HUES6 (cell line): Measurements from ENCODE around the gene SECTM1.
"Not testable (repeated sequence)": the region's sequence is repeated elsewhere in the genome, so short reads cannot be mapped to it uniquely, and the experiment has no call there.

ENCODE experiments used
- H3K27ac ChIP-seq: 2 replicates; pipeline ENCODE4 v1.7.0; 2013; ENCODE audit warnings: low read depth, mild to moderate bottlenecking, low read length, inconsistent platforms
- H3K27me3 ChIP-seq: 2 replicates; pipeline ENCODE4 v1.6.1; 2013; ENCODE audit warnings: low read length; ENCODE audit not compliant: control insufficient read depth, insufficient read depth
- H3K36me3 ChIP-seq: 2 replicates; pipeline ENCODE4 v1.6.1; 2013; ENCODE audit warnings: low read length; ENCODE audit not compliant: control insufficient read depth, insufficient read depth
- H3K4me1 ChIP-seq: 2 replicates; pipeline ENCODE4 v1.6.1; 2013; ENCODE audit warnings: low read length; ENCODE audit not compliant: control insufficient read depth, insufficient read depth
- H3K4me3 ChIP-seq: 2 replicates; pipeline ENCODE4 v1.5.1; 2013; ENCODE audit warnings: low read depth, low read length
- H3K9ac ChIP-seq: one replicate; pipeline ENCODE4 v1.6.1; 2013; ENCODE audit warnings: mild to moderate bottlenecking, low read length
- H3K9me3 ChIP-seq: 2 replicates; pipeline ENCODE4 v1.6.1; 2013; ENCODE audit warnings: low read depth, low read length; ENCODE audit not compliant: control insufficient read depth, insufficient read depth

Gene SECTM1

GRCh38 chr17:82351713-82352488, 18.3 kb upstream of the SECTM1 start:
- no peaks in the 10 kb centered on the region for H3K9me3 ChIP-seq
- H3K4me3 ChIP-seq = no peak overlapping the region
- peaks cover 7% of the 10 kb centered on the region for H3K4me1 ChIP-seq
- H3K27ac ChIP-seq = no peak overlapping the region
- no peaks in the 10 kb centered on the region for H3K27me3 ChIP-seq
- H3K9ac ChIP-seq = no peak overlapping the region
- H3K36me3 ChIP-seq = no peaks in the 10 kb centered on the region

GRCh38 chr17:82351254-82351712, 17.7 kb upstream of the SECTM1 start:
- H3K4me3 ChIP-seq = no peak overlapping the region
- H3K9me3 ChIP-seq = no peaks in the 10 kb centered on the region
- H3K27ac ChIP-seq = no peak overlapping the region
- no peaks in the 10 kb centered on the region for H3K27me3 ChIP-seq
- peaks cover 7% of the 10 kb centered on the region for H3K4me1 ChIP-seq
- H3K36me3 ChIP-seq = no peaks in the 10 kb centered on the region
- H3K9ac ChIP-seq = no peak overlapping the region

GRCh38 chr17:82350182-82351030, 16.8 kb upstream of the SECTM1 start:
- Histone ChIP-seq H3K36me3 (no peaks in the 10 kb centered on the region), H3K9ac (no peak overlapping the region), H3K4me3 (no peak overlapping the region), H3K27ac (no peak overlapping the region), H3K4me1 (peaks cover 7% of the 10 kb centered on the region), H3K27me3 (no peaks in the 10 kb centered on the region), H3K9me3 (no peaks in the 10 kb centered on the region)

GRCh38 chr17:82349287-82349701, 15.7 kb upstream of the SECTM1 start:
- no peaks in the 10 kb centered on the region for H3K36me3 ChIP-seq
- H3K9me3 ChIP-seq = no peaks in the 10 kb centered on the region
- peaks cover 7% of the 10 kb centered on the region for H3K4me1 ChIP-seq
- no peak overlapping the region for H3K27ac ChIP-seq
- H3K9ac ChIP-seq = no peak overlapping the region
- no peak overlapping the region for H3K4me3 ChIP-seq
- no peaks in the 10 kb centered on the region for H3K27me3 ChIP-seq

- Histone ChIP-seq H3K36me3 (no peaks in the 10 kb centered on the region), H3K4me1 (peaks cover 7% of the 10 kb centered on the region), H3K27me3 (no peaks in the 10 kb centered on the region), H3K9ac (no peak overlapping the region), H3K9me3 (no peaks in the 10 kb centered on the region), H3K4me3 (no peak overlapping the region), H3K27ac (no peak overlapping the region)
Observed at GRCh38 chr17:82348866-82349265, 15.3 kb upstream of the SECTM1 start.

GRCh38 chr17:82348434-82348833, 14.9 kb upstream of the SECTM1 start:
- Histone ChIP-seq H3K36me3 (no peaks in the 10 kb centered on the region), H3K27ac (no peak overlapping the region), H3K9me3 (no peaks in the 10 kb centered on the region), H3K27me3 (no peaks in the 10 kb centered on the region), H3K4me1 (peaks cover 7% of the 10 kb centered on the region), H3K4me3 (no peak overlapping the region), H3K9ac (no peak overlapping the region)

- H3K4me3 ChIP-seq = not testable (repeated sequence)
Observed at GRCh38 chr17:82347994-82348393, 14.4 kb upstream of the SECTM1 start.

GRCh38 chr17:82346342-82347300, 13.1 kb upstream of the SECTM1 start:
- no peak overlapping the region for H3K9ac ChIP-seq
- 0 out of 2 replicates have a peak, but pooled peaks cover 3% of the 10 kb centered on the region for H3K9me3 ChIP-seq
- peaks cover 7% of the 10 kb centered on the region for H3K4me1 ChIP-seq
- no peaks in the 10 kb centered on the region for H3K36me3 ChIP-seq
- H3K27ac ChIP-seq = no peak overlapping the region
- H3K27me3 ChIP-seq = no peaks in the 10 kb centered on the region
- H3K4me3 ChIP-seq = no peak overlapping the region

More at GRCh38 chr17:82347994-82348393, 14.4 kb upstream of the SECTM1 start:
- not testable (repeated sequence) for H3K9ac ChIP-seq, H3K9me3 ChIP-seq, H3K27me3 ChIP-seq, H3K4me1 ChIP-seq, H3K27ac ChIP-seq, H3K36me3 ChIP-seq

- Histone ChIP-seq H3K4me1 (peaks cover 7% of the 10 kb centered on the region), H3K36me3 (no peaks in the 10 kb centered on the region), H3K9ac (no peak overlapping the region), H3K9me3 (0 out of 2 replicates have a peak, but pooled peaks cover 3% of the 10 kb centered on the region), H3K27ac (no peak overlapping the region), H3K27me3 (no peaks in the 10 kb centered on the region), H3K4me3 (no peak overlapping the region)
Observed at GRCh38 chr17:82345151-82345976, 11.8 kb upstream of the SECTM1 start.
